ENCODE measurements around the gene SMG5. TPM values are rescaled to one million over a fixed set of nuclear protein-coding genes. Genes with fewer than 3 reads are reported as not detected.

The SMG5 gene
- total RNA-seq, 1 donor from 2014 or later: 76.5 TPM

- H3K9me3 ChIP-seq: no peaks in the 10 kb centered on the region
- no peak overlapping the region for H3K27ac ChIP-seq
- no peaks in the 10 kb centered on the region for H3K4me1 ChIP-seq
- peaks cover 85 to 95% of the 10 kb centered on the region in 2 donors for H3K36me3 ChIP-seq
- no peak for DNase-seq (ENCODE audit: low spot score in 2 of 2)
- no peak for TF ChIP-seq CTCF (IDR thresholded peaks at IDR 0.05)
- no peaks in the 10 kb centered on the region for H3K27me3 ChIP-seq
- intact Hi-C loops (cut with DNase I): no loop called here
- H3K4me3 ChIP-seq: no peak overlapping the region
These were observed 21.7 kb downstream of the SMG5 start for GRCh38 chr1:156260896-156261295.

GRCh38 chr1:156259805-156260204 is 22.8 kb downstream of the SMG5 start:
- Histone ChIP-seq H3K27ac (no peak overlapping the region), H3K4me3 (no peak overlapping the region), H3K36me3 (peaks cover 82 to 91% of the 10 kb centered on the region in 2 donors), H3K4me1 (no peaks in the 10 kb centered on the region), H3K9me3 (no peaks in the 10 kb centered on the region), H3K27me3 (no peaks in the 10 kb centered on the region)
- TF ChIP-seq CTCF (IDR thresholded peaks at IDR 0.05): no peak
- no peak for DNase-seq (ENCODE audit: low spot score in 2 of 2)
- intact Hi-C loops (cut with DNase I): no loop called here

GRCh38 chr1:156258859-156259258 is 23.8 kb downstream of the SMG5 start:
- intact Hi-C loops (cut with DNase I): no loop called here
- Histone ChIP-seq H3K4me3 (no peak overlapping the region), H3K9me3 (no peaks in the 10 kb centered on the region)

GRCh38 chr1:156257711-156258110 is 24.9 kb downstream of the SMG5 start:
- Histone ChIP-seq H3K9me3 (no peaks in the 10 kb centered on the region), H3K4me3 (no peak overlapping the region), H3K27ac (no peak overlapping the region), H3K4me1 (no peaks in the 10 kb centered on the region), H3K36me3 (peaks cover 86% of the 10 kb centered on the region in 2 donors), H3K27me3 (no peaks in the 10 kb centered on the region)
- intact Hi-C loops (cut with DNase I): no loop called here
- no peak for DNase-seq (ENCODE audit: low spot score in 2 of 2)
- TF ChIP-seq CTCF (IDR thresholded peaks at IDR 0.05): no peak

More at GRCh38 chr1:156258859-156259258, 23.8 kb downstream of the SMG5 start:
- Histone ChIP-seq H3K27ac (no peak overlapping the region), H3K36me3 (peaks cover 83 to 86% of the 10 kb centered on the region in 2 donors), H3K4me1 (no peaks in the 10 kb centered on the region), H3K27me3 (no peaks in the 10 kb centered on the region)
- TF ChIP-seq CTCF (IDR thresholded peaks at IDR 0.05): no peak
- DNase-seq (ENCODE audit: low spot score in 2 of 2): no peak

- no peak for TF ChIP-seq CTCF (IDR thresholded peaks at IDR 0.05)
- peaks cover 79 to 83% of the 10 kb centered on the region in 2 donors for H3K36me3 ChIP-seq
- intact Hi-C loops (cut with DNase I): no loop called here
These were observed 29.0 kb downstream of the SMG5 start for GRCh38 chr1:156253634-156254033.

GRCh38 chr1:156251527-156251926 is 31.1 kb downstream of the SMG5 start:
- Histone ChIP-seq H3K36me3 (peaks cover 59 to 65% of the 10 kb centered on the region in 2 donors), H3K9me3 (no peaks in the 10 kb centered on the region), H3K27ac (no peak overlapping the region), H3K27me3 (no peaks in the 10 kb centered on the region), H3K4me1 (peaks cover 0 to 2% of the 10 kb centered on the region in 2 donors), H3K4me3 (no peak overlapping the region)
- no peak for TF ChIP-seq CTCF (IDR thresholded peaks at IDR 0.05)
- intact Hi-C loops (cut with DNase I): no loop called here
- DNase-seq (ENCODE audit: low spot score in 2 of 2): no peak

More at GRCh38 chr1:156253634-156254033, 29.0 kb downstream of the SMG5 start:
- H3K4me1 ChIP-seq: no peaks in the 10 kb centered on the region
- no peak for DNase-seq (ENCODE audit: low spot score in 2 of 2)
- no peaks in the 10 kb centered on the region for H3K9me3 ChIP-seq
- H3K27me3 ChIP-seq: no peaks in the 10 kb centered on the region
- no peak overlapping the region for H3K4me3 ChIP-seq
- no peak overlapping the region for H3K27ac ChIP-seq
